Fibroblast of lung (primary cell): ENCODE results near the gene TSHZ1.

Experiments used
- EZH2 ChIP-seq: IDR thresholded peaks from 2 replicates; pipeline ENCODE4 v1.5.1; 2012; ENCODE audit warnings: low read length, control low read depth, mild to moderate bottlenecking; ENCODE audit errors: missing control alignments
- TF ChIP-seq, protein P1 (sequence below), 2 donors: IDR thresholded peaks in 1 of 2; conservative IDR thresholded peaks in 1 of 2; 1 replicate in 1 of 2; 2 replicates in 1 of 2; pipeline ENCODE4 v1.5.1; 2011 to 2012; ENCODE audit warnings: low read length in 2 of 2, control low read depth in 1 of 2, inconsistent platforms in 1 of 2, low read depth in 1 of 2, mild to moderate bottlenecking in 1 of 2

DNA sequence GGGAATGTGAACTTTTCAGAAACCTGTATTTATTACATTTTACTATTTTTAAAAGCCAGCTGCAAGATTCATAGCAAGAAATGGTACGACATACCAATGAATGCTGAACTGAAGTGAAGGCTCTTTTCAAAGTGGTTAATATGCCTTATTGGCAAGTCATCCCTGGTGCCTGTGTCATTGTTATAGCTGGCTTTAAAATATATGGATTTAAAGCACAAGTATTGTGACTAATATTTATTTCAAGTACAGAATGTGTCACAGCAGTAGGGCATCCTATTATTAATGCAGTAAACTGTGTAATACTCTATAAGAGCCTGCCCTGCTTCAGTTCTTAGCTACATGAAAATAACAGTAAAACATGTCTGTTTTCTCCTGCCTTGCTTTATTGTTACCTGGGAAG lies 10.8 kb downstream of the TSHZ1 start:
- TF ChIP-seq, protein P1, sequence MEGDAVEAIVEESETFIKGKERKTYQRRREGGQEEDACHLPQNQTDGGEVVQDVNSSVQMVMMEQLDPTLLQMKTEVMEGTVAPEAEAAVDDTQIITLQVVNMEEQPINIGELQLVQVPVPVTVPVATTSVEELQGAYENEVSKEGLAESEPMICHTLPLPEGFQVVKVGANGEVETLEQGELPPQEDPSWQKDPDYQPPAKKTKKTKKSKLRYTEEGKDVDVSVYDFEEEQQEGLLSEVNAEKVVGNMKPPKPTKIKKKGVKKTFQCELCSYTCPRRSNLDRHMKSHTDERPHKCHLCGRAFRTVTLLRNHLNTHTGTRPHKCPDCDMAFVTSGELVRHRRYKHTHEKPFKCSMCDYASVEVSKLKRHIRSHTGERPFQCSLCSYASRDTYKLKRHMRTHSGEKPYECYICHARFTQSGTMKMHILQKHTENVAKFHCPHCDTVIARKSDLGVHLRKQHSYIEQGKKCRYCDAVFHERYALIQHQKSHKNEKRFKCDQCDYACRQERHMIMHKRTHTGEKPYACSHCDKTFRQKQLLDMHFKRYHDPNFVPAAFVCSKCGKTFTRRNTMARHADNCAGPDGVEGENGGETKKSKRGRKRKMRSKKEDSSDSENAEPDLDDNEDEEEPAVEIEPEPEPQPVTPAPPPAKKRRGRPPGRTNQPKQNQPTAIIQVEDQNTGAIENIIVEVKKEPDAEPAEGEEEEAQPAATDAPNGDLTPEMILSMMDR (conservative IDR thresholded peaks at IDR 0.05 in 1 of 2, IDR thresholded peaks at IDR 0.05 in 1 of 2; ENCODE audit: low read depth in 1 of 2, low read length in 2 of 2), result no peak
- no peak for TF ChIP-seq EZH2
